CD4-positive, alpha-beta T cell treated with Interferon gamma for 1 hour (primary cell): ENCODE data around the gene ZPLD1.

Experiments
- DNase-seq: peaks from one replicate; pipeline ENCODE4 v3.0.0-alpha.2; 2020

The ZPLD1 gene

GRCh38 chr3:102471001-102471400 lies 36.2 kb downstream of the ZPLD1 start:
- DNase-seq, result no peak

GRCh38 chr3:102471491-102471890 lies 36.7 kb downstream of the ZPLD1 start:
- DNase-seq, result no peak

GRCh38 chr3:102473648-102474047 lies 38.8 kb downstream of the ZPLD1 start:
- no peak for DNase-seq

- no peak for DNase-seq
Measured at GRCh38 chr3:102474207-102474606, 39.4 kb downstream of the ZPLD1 start.

- DNase-seq, result no peak
Measured at GRCh38 chr3:102476198-102476597, 41.4 kb downstream of the ZPLD1 start.

GRCh38 chr3:102478160-102478559 lies 43.3 kb downstream of the ZPLD1 start:
- no peak for DNase-seq

- DNase-seq, result no peak
Measured at GRCh38 chr3:102480139-102480538, 45.3 kb downstream of the ZPLD1 start.

- no peak for DNase-seq
Measured at GRCh38 chr3:102481050-102481449, 46.2 kb downstream of the ZPLD1 start.

- no peak for DNase-seq
Measured at GRCh38 chr3:102483556-102483955, 48.7 kb downstream of the ZPLD1 start.

GRCh38 chr3:102484363-102484762 lies 49.5 kb downstream of the ZPLD1 start:
- DNase-seq, result no peak

- DNase-seq, result no peak
Measured at GRCh38 chr3:102485701-102486100, 50.9 kb downstream of the ZPLD1 start.

GRCh38 chr3:102488331-102488730 lies 53.5 kb downstream of the ZPLD1 start:
- DNase-seq, result no peak

GRCh38 chr3:102492300-102492699 lies 57.5 kb downstream of the ZPLD1 start:
- DNase-seq, result no peak

- DNase-seq, result no peak
Measured at GRCh38 chr3:102497571-102497970, 62.8 kb downstream of the ZPLD1 start.

GRCh38 chr3:102505542-102505941 lies 70.7 kb downstream of the ZPLD1 start:
- no peak for DNase-seq

- DNase-seq, result no peak
Measured at GRCh38 chr3:102510663-102511062, 75.8 kb downstream of the ZPLD1 start.

- no peak for DNase-seq
Measured at GRCh38 chr3:102511168-102511567, 76.4 kb downstream of the ZPLD1 start.

- DNase-seq, result no peak
Measured at GRCh38 chr3:102511639-102512038, 76.8 kb downstream of the ZPLD1 start.

- no peak for DNase-seq
Measured at GRCh38 chr3:102512734-102513504, 78.1 kb downstream of the ZPLD1 start.

- DNase-seq, result no peak
Measured at GRCh38 chr3:102514241-102514640, 79.4 kb downstream of the ZPLD1 start.

- DNase-seq, result no peak
Measured at GRCh38 chr3:102521246-102521645, 86.4 kb downstream of the ZPLD1 start.

GRCh38 chr3:102525624-102526023 lies 90.8 kb downstream of the ZPLD1 start:
- DNase-seq, result no peak

- DNase-seq, result no peak
Measured at GRCh38 chr3:102526865-102527264, 92.0 kb downstream of the ZPLD1 start.

- no peak for DNase-seq
Measured at GRCh38 chr3:102528727-102529126, 93.9 kb downstream of the ZPLD1 start.
